ENCODE results near the gene CMIP.

- TF ChIP-seq GATA2 (IDR thresholded peaks at IDR 0.05; ENCODE audit: low read depth, low read length) (no peak), GATA3 (IDR thresholded peaks at IDR 0.05; ENCODE audit: low read depth, low read length) (no peak)
Observed at GRCh38 chr16:81403601-81404391, 40.8 kb upstream of the CMIP start.

Measured in SH-SY5Y (cell line).